H1 (cell line): ENCODE results near the gene AGPAT2. TPM values are rescaled to one million over a fixed set of nuclear protein-coding genes. Genes with fewer than 3 reads are reported as not detected.

ENCODE experiments used
- CTCF ChIA-PET: fragments of 300-600 bp; sonication (Branson Sonifier 250); formaldehyde crosslinking; loops from one replicate; lab custom pipeline; 2021; ENCODE audit not compliant: partially characterized antibody; lab: Charles Lee
- POLR2A ChIA-PET: fragments of 300-600 bp; sonication (Branson Sonifier 250); formaldehyde crosslinking; loops from one replicate; lab custom pipeline; 2021; ENCODE audit warnings: inconsistent platforms; ENCODE audit not compliant: partially characterized antibody; lab: Charles Lee
- DNase-seq, 2 experiments: peaks; one replicate each; pipeline versions ENCODE4 v3.0.0 to v3.0.0-alpha.2; 2010 to 2022; ENCODE audit warnings: low spot score in 2 of 2, low read depth in 1 of 2, mixed read lengths in 1 of 2
- FAIRE-seq: peaks from 2 replicates; lab custom pipeline; 2011; peaks lifted over from hg19 to GRCh38; lab: Jason Lieb, UNC
- H2AFZ ChIP-seq: 2 replicates; pipeline ENCODE4 v1.8.1; 2012; ENCODE audit warnings: low read length, inconsistent platforms
- H2AK5ac ChIP-seq: 2 replicates; pipeline ENCODE4 v1.6.1; 2013; ENCODE audit warnings: low read depth, low read length
- H2BK120ac ChIP-seq: replicated peaks from 2 replicates; pipeline ENCODE3; 2013; ENCODE audit warnings: low read depth, low read length, inconsistent platforms
- H2BK12ac ChIP-seq: 2 replicates; pipeline ENCODE4 v1.6.1; 2013; ENCODE audit warnings: low read depth, low read length
- H2BK15ac ChIP-seq: 2 replicates; pipeline ENCODE4 v1.6.1; 2013; ENCODE audit warnings: low read length
- H2BK20ac ChIP-seq: 2 replicates; pipeline ENCODE4 v1.6.1; 2013; ENCODE audit warnings: low read length
- H2BK5ac ChIP-seq: 2 replicates; pipeline ENCODE4 v1.6.1; 2013; ENCODE audit warnings: low read depth, low read length
- H3K14ac ChIP-seq: 2 replicates; pipeline ENCODE4 v1.6.1; 2013; ENCODE audit warnings: inconsistent platforms; ENCODE audit not compliant: insufficient read length
- H3K18ac ChIP-seq: 2 replicates; pipeline ENCODE4 v1.6.1; 2013; ENCODE audit warnings: low read length; ENCODE audit errors: extremely low read depth
- H3K23ac ChIP-seq: 2 replicates; pipeline ENCODE4 v1.6.1; 2013; ENCODE audit warnings: inconsistent platforms; ENCODE audit not compliant: insufficient read length
- H3K23me2 ChIP-seq: 2 replicates; pipeline ENCODE4 v1.6.1; 2013; ENCODE audit warnings: low read depth, low read length
- H3K27ac ChIP-seq: 2 replicates; pipeline ENCODE4 v1.6.1; 2011; ENCODE audit warnings: low read depth, low read length, inconsistent platforms
- H3K27me3 ChIP-seq, 4 experiments: replicated peaks in 1 of 4; 1 replicate in 1 of 4; 2 replicates in 3 of 4; pipeline versions ENCODE4 v1.6.1 to v1.8.1; 2011 to 2013; ENCODE audit warnings: low read length in 3 of 4, mild to moderate bottlenecking in 3 of 4, inconsistent platforms in 2 of 4, mixed read lengths in 2 of 4, moderate library complexity in 1 of 4; ENCODE audit not compliant: control insufficient read depth in 3 of 4, insufficient read depth in 3 of 4; ENCODE audit errors: extremely low read depth in 1 of 4
- H3K36me3 ChIP-seq, 4 experiments: 2 replicates each; pipeline versions ENCODE4 v1.6.1 to v1.8.1; 2011 to 2013; ENCODE audit warnings: mild to moderate bottlenecking in 4 of 4, low read length in 3 of 4, moderate library complexity in 2 of 4, control low read depth in 1 of 4, inconsistent platforms in 1 of 4; ENCODE audit not compliant: insufficient read depth in 4 of 4, control insufficient read depth in 2 of 4
- H3K4ac ChIP-seq: replicated peaks from 2 replicates; pipeline ENCODE3; 2013; ENCODE audit warnings: low read length, low read depth, mixed read lengths, inconsistent platforms; ENCODE audit not compliant: insufficient read length
- H3K4me1 ChIP-seq, 4 experiments: replicated peaks in 1 of 4; 1 replicate in 1 of 4; 2 replicates in 3 of 4; pipeline versions ENCODE4 v1.6.1 to v1.8.1; 2011 to 2013; ENCODE audit warnings: low read length in 3 of 4, inconsistent platforms in 2 of 4, mixed read lengths in 1 of 4; ENCODE audit not compliant: insufficient read depth in 4 of 4, control insufficient read depth in 3 of 4
- H3K4me2 ChIP-seq, 2 experiments: 2 replicates each; pipeline versions ENCODE4 v1.6.1 to v1.8.1; 2011 to 2013; ENCODE audit warnings: low read depth in 2 of 2, low read length in 2 of 2, control low read depth in 1 of 2, inconsistent platforms in 1 of 2, mild to moderate bottlenecking in 1 of 2; ENCODE audit not compliant: insufficient read depth in 1 of 2
- H3K4me3 ChIP-seq, 4 experiments: fragments of 200-600, 300-600 bp in 1 of 4; sonication (generic), shearing (Covaris generic), sonication (Bioruptor Twin) in 1 of 4; 2 replicates each; pipeline versions ENCODE4 v1.5.1 to v1.8.1; 2011 to 2016; ENCODE audit warnings: low read length in 4 of 4, low read depth in 3 of 4, control low read depth in 2 of 4, inconsistent platforms in 2 of 4, mild to moderate bottlenecking in 2 of 4, mixed read lengths in 1 of 4, moderate library complexity in 1 of 4; ENCODE audit not compliant: insufficient read depth in 2 of 4; ENCODE audit errors: extremely low read depth in 1 of 4
- H3K56ac ChIP-seq: replicated peaks from 2 replicates; pipeline ENCODE3; 2013; ENCODE audit warnings: low read depth, mild to moderate bottlenecking, mixed read lengths, low read length, inconsistent platforms; ENCODE audit not compliant: insufficient read length
- H3K79me1 ChIP-seq: 2 replicates; pipeline ENCODE4 v1.6.1; 2013; ENCODE audit warnings: low read depth, low read length, control low read depth
- H3K79me2 ChIP-seq, 2 experiments: 2 replicates each; pipeline versions ENCODE4 v1.6.1 to v1.8.1; 2012 to 2013; ENCODE audit warnings: low read length in 2 of 2, mild to moderate bottlenecking in 2 of 2, inconsistent platforms in 1 of 2; ENCODE audit not compliant: insufficient read depth in 2 of 2, control insufficient read depth in 1 of 2
- H3K9ac ChIP-seq, 4 experiments: replicated peaks in 1 of 4; 1 replicate in 1 of 4; 2 replicates in 3 of 4; pipeline versions ENCODE4 v1.6.1 to v1.8.1; 2011 to 2013; ENCODE audit warnings: low read depth in 3 of 4, low read length in 3 of 4, control low read depth in 2 of 4, mild to moderate bottlenecking in 2 of 4, moderate library complexity in 2 of 4, inconsistent platforms in 1 of 4; ENCODE audit errors: extremely low read depth in 1 of 4
- H3K9me3 ChIP-seq, 2 experiments: 2 replicates each; pipeline versions ENCODE4 v1.6.1 to v1.8.1; 2012 to 2013; ENCODE audit warnings: mild to moderate bottlenecking in 2 of 2, moderate library complexity in 2 of 2, control low read depth in 1 of 2, inconsistent platforms in 1 of 2, low read depth in 1 of 2, low read length in 1 of 2, mixed read lengths in 1 of 2; ENCODE audit not compliant: insufficient read depth in 2 of 2
- H4K20me1 ChIP-seq, 2 experiments: replicated peaks in 1 of 2; 2 replicates each; pipeline versions ENCODE3 to v1.8.1; 2011 to 2013; ENCODE audit warnings: inconsistent platforms in 2 of 2, low read length in 2 of 2, mild to moderate bottlenecking in 1 of 2; ENCODE audit not compliant: insufficient read depth in 2 of 2, control insufficient read depth in 1 of 2
- H4K5ac ChIP-seq: 2 replicates; pipeline ENCODE4 v1.6.1; 2013; ENCODE audit warnings: low read length, low read depth, mixed read lengths, inconsistent platforms; ENCODE audit not compliant: insufficient read length
- H4K8ac ChIP-seq: 2 replicates; pipeline ENCODE4 v1.8.0; 2013; ENCODE audit warnings: mild to moderate bottlenecking, moderate library complexity, low read length, inconsistent platforms; ENCODE audit not compliant: insufficient read depth; ENCODE audit errors: extremely low read depth
- H4K91ac ChIP-seq: replicated peaks from 2 replicates; pipeline ENCODE3; 2013; ENCODE audit warnings: low read length, mixed read lengths, inconsistent platforms; ENCODE audit not compliant: insufficient read length
- CBX5 ChIP-seq: fragments of 300-800, 300-1000 bp; sonication (generic); IDR thresholded peaks from 2 replicates; pipeline ENCODE4 v1.7.1; 2016; ENCODE audit warnings: antibody characterized with exemption, low read length, low read depth
- KDM5A ChIP-seq: fragments of 200-600 bp; IDR thresholded peaks from 2 replicates; pipeline ENCODE4 v1.7.1; 2012; ENCODE audit warnings: mild to moderate bottlenecking, low read length, inconsistent platforms, mixed read lengths
- MAX ChIP-seq: IDR thresholded peaks from 2 replicates; pipeline ENCODE4 v1.6.1; 2012; ENCODE audit warnings: inconsistent platforms
- POLR2A ChIP-seq, 2 experiments: IDR thresholded peaks; 1 replicate in 1 of 2; 2 replicates in 1 of 2; pipeline ENCODE4 v1.6.1; 2011; ENCODE audit warnings: low read depth in 2 of 2, low read length in 2 of 2, mild to moderate bottlenecking in 2 of 2; ENCODE audit errors: control extremely low read depth in 1 of 2
- POLR2AphosphoS5 ChIP-seq: IDR thresholded peaks from 2 replicates; pipeline ENCODE4 v1.6.1; 2011; ENCODE audit warnings: low read depth, low read length
- RAD21 ChIP-seq, 2 experiments: IDR thresholded peaks in 1 of 2; conservative IDR thresholded peaks in 1 of 2; 2 replicates each; pipeline ENCODE4 v1.6.1; 2011; ENCODE audit warnings: low read depth in 2 of 2, low read length in 2 of 2, improper control_type of control experiment in 1 of 2, inconsistent platforms in 1 of 2, mild to moderate bottlenecking in 1 of 2, moderate library complexity in 1 of 2
- RXRA ChIP-seq: IDR thresholded peaks from 2 replicates; pipeline ENCODE4 v1.6.1; 2011; ENCODE audit warnings: low read depth, mild to moderate bottlenecking, low read length, moderate library complexity; ENCODE audit not compliant: insufficient read depth
- SIN3A ChIP-seq, 2 experiments: IDR thresholded peaks in 1 of 2; conservative IDR thresholded peaks in 1 of 2; 2 replicates each; pipeline ENCODE4 v1.6.1; 2011 to 2012; ENCODE audit warnings: low read length in 2 of 2, improper control_type of control experiment in 1 of 2, low read depth in 1 of 2, mild to moderate bottlenecking in 1 of 2
- SP4 ChIP-seq: IDR thresholded peaks from 2 replicates; pipeline ENCODE4 v1.6.1; 2012; ENCODE audit warnings: low read length, inconsistent platforms
- TAF1 ChIP-seq: IDR thresholded peaks from 2 replicates; pipeline ENCODE4 v1.6.1; 2011; ENCODE audit warnings: mild to moderate bottlenecking, low read depth, low read length
- TCF12 ChIP-seq: IDR thresholded peaks from 2 replicates; pipeline ENCODE4 v1.6.1; 2011; ENCODE audit warnings: low read depth, mild to moderate bottlenecking, low read length
- TEAD4 ChIP-seq: IDR thresholded peaks from 2 replicates; pipeline ENCODE4 v1.6.1; 2012; ENCODE audit warnings: low read depth, low read length, inconsistent platforms, mixed read lengths
- ZNF274 ChIP-seq: IDR thresholded peaks from 2 replicates; pipeline ENCODE4 v1.7.0; 2012; ENCODE audit warnings: low read length, borderline replicate concordance; ENCODE audit errors: extremely low read depth
- WGBS, 2 experiments: shearing (Covaris generic) in 1 of 2; methylation state at CpG; one replicate each; pipeline versions ENCODE4 v1.1.6 to v1.1.7; 2013 to 2015; ENCODE audit warnings: low lambda C conversion rate in 2 of 2, mixed read lengths in 2 of 2, inconsistent platforms in 1 of 2, low coverage in 1 of 2, missing lambda C conversion rate in 1 of 2; ENCODE audit not compliant: insufficient replicate concordance in 2 of 2, insufficient coverage in 1 of 2, insufficient read length in 1 of 2; ENCODE audit errors: extremely low coverage in 1 of 2, missing lambda C conversion rate in 1 of 2; 5-methylcytosine and 5-hydroxymethylcytosine counted together
- polyA plus RNA-seq, 7 experiments: library from polyadenylated mRNA; depleted of rRNA in 3 of 7; stranded (reverse) in 5 of 7; unstranded in 2 of 7; fragments of >200 nt in 5 of 7; fragments of 200-250 nt in 2 of 7; gene quantifications; 1 replicate in 5 of 7; 2 replicates in 1 of 7; 4 replicates in 1 of 7; pipeline versions ENCODE4 v1.2.1 to v1.2.3, GENCODE V29; 2011 to 2013; ENCODE audit warnings: missing spikeins in 2 of 7, mixed read lengths in 2 of 7
- total RNA-seq: library from RNA; stranded (reverse); fragmentation: NEBNext Ultra II Directional; extraction: Animal tissue kit (Norgen Biotek cat#: 25700); gene quantifications from 2 replicates; pipeline ENCODE4 v1.2.1, GENCODE V29; 2021

AGPAT2 gene
- total and polyA plus RNA-seq, 2 of the 8 experiments (the other 6 are each of a cell fraction or from before 2014, with no cell fraction given), result 31.6 to 37.6 TPM

- H2BK20ac ChIP-seq, result no peak overlapping the region
- no peak for FAIRE-seq
- no peak overlapping the region for H3K23ac ChIP-seq
- 92% methylated on average over 16 of the region's 18 CpGs; no CpG with 5 or more reads in 1 of the 2 experiments for WGBS, 2 experiments
- H3K4me2 ChIP-seq, result no peak overlapping the region
- H3K4me3 ChIP-seq, result no peak overlapping the region
- H3K27me3 ChIP-seq, result peaks cover 0 to 6% (median 0%) of the 10 kb centered on the region in 4 experiments; a peak in 1 of 7 replicates
- peak in 1 of 2 experiments; percentile 42 for DNase-seq
- H2AFZ ChIP-seq, result no peak overlapping the region
- H2BK5ac ChIP-seq, result no peak overlapping the region
- no peaks in the 10 kb centered on the region for H3K9me3 ChIP-seq
- H4K91ac ChIP-seq, result no peak overlapping the region
- H3K4me1 ChIP-seq, result peaks cover 0 to 10% (median 3%) of the 10 kb centered on the region in 4 experiments; a peak in 4 of 7 replicates
- H2AK5ac ChIP-seq, result no peak overlapping the region; the same call in 1 of the 2 replicates
- no peak overlapping the region for H3K56ac ChIP-seq
- no peak overlapping the region for H3K9ac ChIP-seq
- no peaks in the 10 kb centered on the region for H3K79me2 ChIP-seq
- no peak overlapping the region for H4K8ac ChIP-seq
- H3K79me1 ChIP-seq, result no peaks in the 10 kb centered on the region
- TF ChIP-seq POLR2A (IDR thresholded peaks at IDR 0.05; ENCODE audit: control extremely low read depth in 1 of 2, low read depth in 2 of 2, low read length in 2 of 2), result no peak
- no peak for TF ChIP-seq SP4
- no peak for TF ChIP-seq TAF1
- TF ChIP-seq MAX, result no peak
- no peak for TF ChIP-seq TEAD4
- TF ChIP-seq KDM5A, result no peak
- TF ChIP-seq RXRA, result no peak
- TF ChIP-seq ZNF274, result no peak
- TF ChIP-seq CBX5, result no peak
- TF ChIP-seq SIN3A (conservative IDR thresholded peaks at IDR 0.05 in 1 of 2, IDR thresholded peaks at IDR 0.05 in 1 of 2; ENCODE audit: low read depth in 1 of 2, low read length in 2 of 2), result no peak
- no peak for TF ChIP-seq RAD21 (IDR thresholded peaks at IDR 0.05 in 1 of 2, conservative IDR thresholded peaks at IDR 0.05 in 1 of 2; ENCODE audit: low read depth in 2 of 2, low read length in 2 of 2)
- no peak for TF ChIP-seq POLR2AphosphoS5
- TF ChIP-seq TCF12, result no peak
- ChIA-PET POLR2A (interaction anchor here (1.1 kb wide), 1 partner anchor 206 kb away, joined by 3 read pairs; no protein-coding TSS in a partner anchor), CTCF (interaction anchor here (0.6 to 16.1 kb wide), 28 partner anchors 8 to 207 kb away, joined by 3 to 237 read pairs (median 5); no protein-coding TSS in a partner anchor)
- H3K18ac ChIP-seq, result no peak overlapping the region
- H2BK120ac ChIP-seq, result no peak overlapping the region
- H3K36me3 ChIP-seq, result no peaks in the 10 kb centered on the region
- H2BK15ac ChIP-seq, result 0 out of 2 replicates have a peak overlapping the region, but pooled peaks have one; percentile 29
- H3K14ac ChIP-seq, result no peak overlapping the region
- H3K27ac ChIP-seq, result no peak overlapping the region
- no peak overlapping the region for H3K4ac ChIP-seq
- no peak overlapping the region for H4K5ac ChIP-seq
- H3K23me2 ChIP-seq, result no peaks in the 10 kb centered on the region
- no peak overlapping the region; the same call in 1 of the 2 replicates for H2BK12ac ChIP-seq
- no peaks in the 10 kb centered on the region for H4K20me1 ChIP-seq
Observed at GRCh38 chr9:136645352-136645902, 41.8 kb downstream of the AGPAT2 start.
